CD4-positive, CD25-positive, alpha-beta regulatory T cell (primary cell): Measurements from ENCODE around the gene RELB. TPM values are rescaled to one million over a fixed set of nuclear protein-coding genes. Genes with fewer than 3 reads are reported as not detected.
A peak's percentile ranks its signal among the peaks of the same experiment; 100 is the strongest.

Experiments
- ATAC-seq, 2 donors: fragments of 150-1000 bp; cut with Tn5 transposase; one replicate each; pipeline ENCODE4 v1.10.0; 2021; ENCODE audit warnings: low read depth in 2 of 2, moderate number of reproducible peaks in 2 of 2, moderate library complexity in 1 of 2
- DNase-seq, 3 donors: peaks; one replicate each; pipeline versions ENCODE4 v3.0.0 to v3.0.0-alpha.2; 2012 to 2022; ENCODE audit warnings: mixed read lengths in 1 of 3
- H3K27ac ChIP-seq: one replicate; pipeline ENCODE4 v1.7.0; 2013; ENCODE audit warnings: mild to moderate bottlenecking, low read length; ENCODE audit not compliant: insufficient read depth, poor library complexity, severe bottlenecking
- H3K27me3 ChIP-seq: one replicate; pipeline ENCODE4 v1.7.0; 2013; ENCODE audit warnings: low read length; ENCODE audit not compliant: control insufficient read depth, insufficient read depth
- H3K36me3 ChIP-seq: one replicate; pipeline ENCODE4 v1.7.0; 2013; ENCODE audit warnings: mild to moderate bottlenecking, low read length, moderate library complexity; ENCODE audit not compliant: control insufficient read depth, insufficient read depth
- H3K4me1 ChIP-seq: 2 replicates; pipeline ENCODE4 v1.7.0; 2013; ENCODE audit warnings: mild to moderate bottlenecking, low read length; ENCODE audit not compliant: insufficient read depth, control insufficient read depth, poor library complexity, severe bottlenecking
- H3K4me3 ChIP-seq: one replicate; pipeline ENCODE4 v1.7.0; 2013; ENCODE audit warnings: low read depth, mild to moderate bottlenecking, low read length, moderate library complexity
- H3K9me3 ChIP-seq, 2 experiments: 1 replicate in 1 of 2; 2 replicates in 1 of 2; pipeline ENCODE4 v1.7.0; 2013; ENCODE audit warnings: low read length in 2 of 2, mild to moderate bottlenecking in 1 of 2, moderate library complexity in 1 of 2; ENCODE audit not compliant: control insufficient read depth in 2 of 2
- H3K27ac Mint-ChIP-seq, 3 donors: one replicate each; pipeline ENCODE4 v1.8.0; 2020 to 2022; ENCODE audit warnings: mild to moderate bottlenecking in 3 of 3, mixed read lengths in 3 of 3, moderate library complexity in 2 of 3
- H3K27me3 Mint-ChIP-seq: one replicate; pipeline ENCODE4 v1.8.0; 2022; ENCODE audit warnings: mild to moderate bottlenecking, mixed read lengths
- H3K36me3 Mint-ChIP-seq: one replicate; pipeline ENCODE4 v1.8.0; 2020; ENCODE audit warnings: mixed read lengths
- H3K4me1 Mint-ChIP-seq, 4 donors: one replicate each; pipeline ENCODE4 v1.8.0; 2020 to 2022; ENCODE audit warnings: mixed read lengths in 4 of 4, mild to moderate bottlenecking in 1 of 4
- H3K4me3 Mint-ChIP-seq, 4 donors: one replicate each; pipeline ENCODE4 v1.8.0; 2020 to 2022; ENCODE audit warnings: mild to moderate bottlenecking in 4 of 4, mixed read lengths in 4 of 4, moderate library complexity in 3 of 4
- H3K9me3 Mint-ChIP-seq, 7 donors: one replicate each; pipeline ENCODE4 v1.8.0; 2020 to 2022; ENCODE audit warnings: mixed read lengths in 7 of 7, mild to moderate bottlenecking in 3 of 7, moderate library complexity in 2 of 7
- polyA plus RNA-seq, 4 donors: library from polyadenylated mRNA; unstranded; fragments of 300-500 nt; fragmentation: Illumina TruSeq; gene quantifications; one replicate each; pipeline ENCODE4 v1.2.3, GENCODE V29; 2021
- total RNA-seq: library from RNA; stranded (reverse); gene quantifications from one replicate; pipeline ENCODE4 v1.2.3, GENCODE V29; 2022

The RELB gene
- total and polyA plus RNA-seq, 5 donors from 2014 or later, result 5.5 to 107 (median 10.6) TPM

DNA sequence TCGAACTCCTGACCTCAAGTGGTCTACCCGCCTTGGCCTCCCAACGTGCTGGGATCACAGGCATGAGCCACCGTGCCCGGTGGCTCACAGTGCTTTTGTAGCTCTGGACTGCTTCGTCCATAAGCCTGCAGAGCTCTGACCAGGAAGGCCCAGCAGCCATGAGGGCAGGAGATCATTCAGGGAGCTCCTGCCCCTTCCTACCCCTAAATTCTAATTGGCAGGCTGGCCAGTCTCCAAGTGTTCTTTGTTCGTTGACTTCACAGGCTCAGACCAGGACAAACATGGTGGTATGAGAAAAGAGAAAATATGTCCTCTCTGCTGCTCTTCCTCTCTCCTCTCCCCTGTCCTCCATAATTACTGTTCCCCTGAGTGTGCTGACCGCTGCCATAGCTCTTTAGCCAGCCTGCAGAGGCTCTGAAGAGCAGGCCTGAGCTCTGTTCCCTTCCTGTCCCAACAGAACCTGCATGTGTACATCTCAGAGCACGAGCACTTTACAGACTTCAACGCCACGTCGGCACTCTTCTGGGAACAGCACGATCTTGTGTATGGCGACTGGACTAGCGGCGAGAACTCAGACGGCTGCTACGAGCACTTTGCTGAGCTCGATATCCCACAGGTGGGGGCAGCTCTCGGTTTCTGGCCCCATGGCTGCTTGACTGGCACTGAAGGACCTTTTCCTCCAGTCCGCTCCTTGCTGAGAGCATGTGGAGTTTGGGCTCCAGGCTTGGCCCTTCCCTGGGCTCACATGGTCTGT lies 27.1 kb upstream of the RELB start:
- no peaks in the 10 kb centered on the region for H3K9me3 Mint-ChIP-seq
- Histone ChIP-seq H3K36me3 (peaks cover 62% of the 10 kb centered on the region), H3K9me3 (no peaks in the 10 kb centered on the region), H3K27me3 (no peaks in the 10 kb centered on the region), H3K27ac (no peak overlapping the region), H3K4me3 (no peak overlapping the region), H3K4me1 (no peaks in the 10 kb centered on the region)
- DNase-seq (no peak), ATAC-seq (no peak)
- no peaks in the 10 kb centered on the region for H3K4me1 Mint-ChIP-seq
- H3K36me3 Mint-ChIP-seq, result peaks cover 8% of the 10 kb centered on the region
- H3K27ac Mint-ChIP-seq, result no peak overlapping the region
- no peaks in the 10 kb centered on the region for H3K27me3 Mint-ChIP-seq
- H3K4me3 Mint-ChIP-seq, result no peak overlapping the region

GRCh38 chr19:44974857-44975256 lies 26.4 kb upstream of the RELB start:
- Histone ChIP-seq H3K4me3 (no peak overlapping the region), H3K4me1 (no peaks in the 10 kb centered on the region), H3K27me3 (no peaks in the 10 kb centered on the region), H3K27ac (no peak overlapping the region), H3K9me3 (no peaks in the 10 kb centered on the region), H3K36me3 (peaks cover 68% of the 10 kb centered on the region)
- H3K9me3 Mint-ChIP-seq, result no peaks in the 10 kb centered on the region
- no peaks in the 10 kb centered on the region for H3K4me1 Mint-ChIP-seq
- DNase-seq (no peak), ATAC-seq (no peak)
- no peaks in the 10 kb centered on the region for H3K27me3 Mint-ChIP-seq
- H3K4me3 Mint-ChIP-seq, result no peak overlapping the region
- peaks cover 12% of the 10 kb centered on the region for H3K36me3 Mint-ChIP-seq
- no peak overlapping the region for H3K27ac Mint-ChIP-seq

DNA sequence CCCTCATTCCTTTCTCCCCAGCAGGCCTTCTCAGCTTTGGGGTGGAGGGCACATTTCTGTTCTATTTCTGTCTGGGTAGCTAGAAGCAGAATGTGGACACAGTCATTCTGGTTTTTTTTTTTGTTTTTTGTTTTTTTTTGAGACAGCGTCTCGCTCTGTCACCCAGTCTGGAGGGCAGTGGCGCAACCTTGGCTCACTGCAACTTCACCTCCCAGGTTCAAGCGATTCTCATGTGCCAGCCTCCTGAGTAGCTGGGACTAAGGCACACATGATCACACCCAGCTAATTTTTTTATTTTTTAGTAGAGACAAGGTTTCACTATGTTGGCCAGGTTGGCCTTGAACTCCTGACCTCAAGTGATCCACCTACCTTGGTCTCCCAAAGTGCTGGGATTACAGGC lies 25.8 kb upstream of the RELB start:
- Histone ChIP-seq H3K4me3 (no peak overlapping the region), H3K9me3 (no peaks in the 10 kb centered on the region), H3K27me3 (no peaks in the 10 kb centered on the region), H3K4me1 (no peaks in the 10 kb centered on the region), H3K27ac (no peak overlapping the region), H3K36me3 (peaks cover 71% of the 10 kb centered on the region)
- Mint-ChIP-seq H3K36me3 (peaks cover 14% of the 10 kb centered on the region), H3K4me3 (no peak overlapping the region), H3K27ac (no peak overlapping the region), H3K27me3 (no peaks in the 10 kb centered on the region), H3K4me1 (no peaks in the 10 kb centered on the region), H3K9me3 (no peaks in the 10 kb centered on the region)
- no peak for ATAC-seq
- no peak for DNase-seq

DNA sequence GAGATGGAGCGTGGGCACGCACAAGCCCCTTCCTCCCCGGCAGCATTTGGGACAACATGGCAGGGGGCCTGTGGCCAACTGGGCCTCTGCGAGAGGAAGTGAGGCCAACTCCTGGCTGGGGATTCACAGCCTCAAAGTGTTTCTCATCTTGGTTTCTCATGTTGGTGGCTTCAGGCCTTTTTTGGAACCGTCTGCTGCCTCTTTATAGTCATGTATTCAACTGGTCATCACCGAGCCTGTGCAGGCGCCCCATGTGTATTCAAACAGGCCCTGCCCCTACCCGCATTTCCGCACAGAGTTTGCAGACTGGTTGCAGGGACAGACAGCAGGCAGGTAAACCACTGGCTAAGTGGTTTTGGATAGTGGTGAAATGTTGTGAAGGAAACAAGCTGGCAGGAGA lies 17.3 kb upstream of the RELB start:
- Mint-ChIP-seq H3K27ac (no peak overlapping the region), H3K9me3 (no peaks in the 10 kb centered on the region), H3K36me3 (peaks cover 13% of the 10 kb centered on the region), H3K4me3 (no peak overlapping the region), H3K27me3 (no peaks in the 10 kb centered on the region), H3K4me1 (peaks cover 0 to under 1% (median 0%) of the 10 kb centered on the region in 4 donors)
- no peak overlapping the region for H3K27ac ChIP-seq
- DNase-seq, result no peak
- no peaks in the 10 kb centered on the region for H3K9me3 ChIP-seq
- H3K36me3 ChIP-seq, result peaks cover 61% of the 10 kb centered on the region
- H3K27me3 ChIP-seq, result no peaks in the 10 kb centered on the region
- ATAC-seq, result peak in 1 of 2 donors; percentile 14
- H3K4me1 ChIP-seq, result no peaks in the 10 kb centered on the region
- H3K4me3 ChIP-seq, result no peak overlapping the region

DNA sequence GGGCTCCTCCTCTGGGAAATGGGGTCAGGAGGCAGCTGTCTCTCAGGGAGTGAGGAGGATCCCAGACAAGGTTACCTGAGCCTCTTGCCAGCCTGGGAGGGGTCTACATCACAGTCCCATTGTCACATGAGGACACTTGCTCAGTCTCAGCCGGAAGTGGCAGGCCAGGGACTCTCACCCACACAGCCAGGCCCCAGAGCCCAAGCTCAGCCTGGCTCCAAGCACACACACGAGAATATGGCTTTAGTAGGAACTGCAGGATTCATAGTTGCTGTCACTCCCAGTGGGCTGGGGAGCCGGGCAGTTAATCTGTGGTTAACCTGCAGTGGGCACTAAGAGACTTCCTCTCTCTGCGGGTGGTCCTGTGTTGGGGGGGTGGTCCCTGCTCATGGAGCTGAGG lies 15.8 kb upstream of the RELB start:
- Mint-ChIP-seq H3K9me3 (no peaks in the 10 kb centered on the region), H3K27ac (peak overlapping the region in 1 of 3 donors; percentile 15), H3K27me3 (no peaks in the 10 kb centered on the region), H3K36me3 (peaks cover 8% of the 10 kb centered on the region), H3K4me3 (no peak overlapping the region), H3K4me1 (peaks cover 0 to 2% (median 0%) of the 10 kb centered on the region in 4 donors)
- H3K27ac ChIP-seq, result no peak overlapping the region
- ATAC-seq (no peak), DNase-seq (no peak)
- H3K4me3 ChIP-seq, result no peak overlapping the region
- H3K36me3 ChIP-seq, result peaks cover 54% of the 10 kb centered on the region
- no peaks in the 10 kb centered on the region for H3K4me1 ChIP-seq
- no peaks in the 10 kb centered on the region for H3K27me3 ChIP-seq
- H3K9me3 ChIP-seq, result no peaks in the 10 kb centered on the region

DNA sequence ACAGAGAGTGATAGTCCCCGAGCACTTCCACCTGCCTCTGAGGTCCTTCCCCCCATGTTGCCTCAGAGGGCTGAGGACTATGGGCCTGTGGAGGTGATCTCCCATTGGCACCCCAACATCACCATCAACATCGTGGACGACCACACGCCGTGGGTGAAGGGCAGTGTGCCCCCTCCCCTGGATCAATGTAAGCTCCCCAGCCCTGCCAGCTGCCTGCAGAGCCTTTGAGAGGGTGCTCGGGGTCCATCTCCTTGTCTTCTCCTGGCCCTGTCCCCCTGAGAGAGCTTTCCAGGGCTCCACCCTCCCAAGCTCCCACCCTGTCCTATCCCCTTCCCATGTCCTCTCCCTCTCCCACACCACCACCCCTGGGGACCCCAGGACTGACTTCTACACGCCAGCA lies 14.9 kb upstream of the RELB start:
- Histone ChIP-seq H3K9me3 (no peaks in the 10 kb centered on the region), H3K27ac (no peak overlapping the region), H3K4me1 (no peaks in the 10 kb centered on the region), H3K27me3 (no peaks in the 10 kb centered on the region), H3K4me3 (no peak overlapping the region), H3K36me3 (peaks cover 55% of the 10 kb centered on the region)
- H3K4me1 Mint-ChIP-seq, result peaks cover 0 to 2% (median 0%) of the 10 kb centered on the region in 4 donors
- no peaks in the 10 kb centered on the region for H3K27me3 Mint-ChIP-seq
- no peak overlapping the region for H3K27ac Mint-ChIP-seq
- no peaks in the 10 kb centered on the region for H3K9me3 Mint-ChIP-seq
- H3K4me3 Mint-ChIP-seq, result no peak overlapping the region
- H3K36me3 Mint-ChIP-seq, result peaks cover 9% of the 10 kb centered on the region
- no peak for DNase-seq
- ATAC-seq, result no peak

- Mint-ChIP-seq H3K27ac (peak overlapping the region in 2 of 3 donors; percentile 54 to 88), H3K4me3 (no peak overlapping the region), H3K9me3 (no peaks in the 10 kb centered on the region), H3K4me1 (peaks cover 0 to 2% (median 0%) of the 10 kb centered on the region in 4 donors), H3K36me3 (peaks cover 17% of the 10 kb centered on the region), H3K27me3 (no peaks in the 10 kb centered on the region)
- H3K9me3 ChIP-seq, result no peaks in the 10 kb centered on the region
- H3K36me3 ChIP-seq, result peaks cover 52% of the 10 kb centered on the region
- no peak overlapping the region for H3K4me3 ChIP-seq
- H3K27me3 ChIP-seq, result no peaks in the 10 kb centered on the region
- no peak overlapping the region for H3K27ac ChIP-seq
- no peaks in the 10 kb centered on the region for H3K4me1 ChIP-seq
- no peak for DNase-seq
- no peak for ATAC-seq
These were observed 14.1 kb upstream of the RELB start for GRCh38 chr19:44987148-44987675.

DNA sequence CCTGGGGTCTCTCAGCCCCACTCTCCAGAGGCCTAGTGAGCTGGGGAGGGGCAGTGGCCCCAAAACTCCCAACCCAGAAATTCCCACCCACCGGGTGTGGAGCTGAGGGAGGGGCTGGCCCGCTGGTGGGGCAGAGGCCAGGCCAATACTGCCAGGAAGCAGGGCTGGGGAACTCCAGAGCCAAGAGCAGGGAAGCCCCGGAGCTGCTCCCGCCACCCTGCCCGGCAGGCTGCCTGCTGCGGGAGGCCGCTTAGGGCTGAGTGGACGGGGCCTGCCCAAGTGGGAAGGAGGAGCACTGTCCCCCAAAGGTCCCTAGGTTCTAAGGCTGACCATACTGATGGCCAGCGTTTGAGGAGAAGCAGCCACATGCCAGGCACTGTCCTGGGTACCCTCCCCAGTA lies 13.0 kb upstream of the RELB start:
- no peaks in the 10 kb centered on the region for H3K27me3 ChIP-seq
- H3K27me3 Mint-ChIP-seq, result no peaks in the 10 kb centered on the region
- H3K4me3 ChIP-seq, result no peak overlapping the region
- ATAC-seq (no peak), DNase-seq (no peak)
- H3K27ac ChIP-seq, result no peak overlapping the region
- peaks cover 47% of the 10 kb centered on the region for H3K36me3 ChIP-seq
- no peaks in the 10 kb centered on the region for H3K9me3 Mint-ChIP-seq
- H3K4me1 Mint-ChIP-seq, result peaks cover 0 to 2% (median 0%) of the 10 kb centered on the region in 4 donors
- H3K27ac Mint-ChIP-seq, result no peak overlapping the region
- H3K4me1 ChIP-seq, result no peaks in the 10 kb centered on the region
- H3K9me3 ChIP-seq, result no peaks in the 10 kb centered on the region
- H3K4me3 Mint-ChIP-seq, result no peak overlapping the region
- peaks cover 17% of the 10 kb centered on the region for H3K36me3 Mint-ChIP-seq
